GM10266 (cell line): ENCODE results near the gene KDM4B.

Experiments
- DNase-seq: peaks from one replicate; pipeline ENCODE4 v3.0.0; 2012; ENCODE audit errors: extremely low spot score
- CTCF ChIP-seq: IDR thresholded peaks from 2 replicates; pipeline ENCODE4 v1.5.1; 2012; ENCODE audit warnings: mild to moderate bottlenecking, low read depth; ENCODE audit not compliant: control insufficient read depth, insufficient read depth; ENCODE audit errors: missing control alignments

The KDM4B gene

GRCh38 chr19:5178841-5179240, 209.9 kb downstream of the KDM4B start:
- TF ChIP-seq CTCF: no peak
- DNase-seq: no peak

- TF ChIP-seq CTCF: no peak
- DNase-seq: no peak
These were observed 210.3 kb downstream of the KDM4B start for GRCh38 chr19:5179256-5179655.

- no peak for DNase-seq
- no peak for TF ChIP-seq CTCF
These were observed 212.4 kb downstream of the KDM4B start for GRCh38 chr19:5181329-5181728.

- DNase-seq: no peak
- TF ChIP-seq CTCF: no peak
These were observed 213.8 kb downstream of the KDM4B start for GRCh38 chr19:5182751-5183150.

GRCh38 chr19:5183616-5184015, 214.7 kb downstream of the KDM4B start:
- no peak for TF ChIP-seq CTCF
- DNase-seq: no peak

GRCh38 chr19:5184930-5185329, 216.0 kb downstream of the KDM4B start:
- no peak for TF ChIP-seq CTCF
- DNase-seq: no peak

- TF ChIP-seq CTCF: no peak
- no peak for DNase-seq
These were observed 217.6 kb downstream of the KDM4B start for GRCh38 chr19:5186293-5187050.
